ENCODE measurements around the gene STRC.
"Not testable (repeated sequence)": the region's sequence is repeated elsewhere in the genome, so short reads cannot be mapped to it uniquely, and the experiment has no call there.

DNA sequence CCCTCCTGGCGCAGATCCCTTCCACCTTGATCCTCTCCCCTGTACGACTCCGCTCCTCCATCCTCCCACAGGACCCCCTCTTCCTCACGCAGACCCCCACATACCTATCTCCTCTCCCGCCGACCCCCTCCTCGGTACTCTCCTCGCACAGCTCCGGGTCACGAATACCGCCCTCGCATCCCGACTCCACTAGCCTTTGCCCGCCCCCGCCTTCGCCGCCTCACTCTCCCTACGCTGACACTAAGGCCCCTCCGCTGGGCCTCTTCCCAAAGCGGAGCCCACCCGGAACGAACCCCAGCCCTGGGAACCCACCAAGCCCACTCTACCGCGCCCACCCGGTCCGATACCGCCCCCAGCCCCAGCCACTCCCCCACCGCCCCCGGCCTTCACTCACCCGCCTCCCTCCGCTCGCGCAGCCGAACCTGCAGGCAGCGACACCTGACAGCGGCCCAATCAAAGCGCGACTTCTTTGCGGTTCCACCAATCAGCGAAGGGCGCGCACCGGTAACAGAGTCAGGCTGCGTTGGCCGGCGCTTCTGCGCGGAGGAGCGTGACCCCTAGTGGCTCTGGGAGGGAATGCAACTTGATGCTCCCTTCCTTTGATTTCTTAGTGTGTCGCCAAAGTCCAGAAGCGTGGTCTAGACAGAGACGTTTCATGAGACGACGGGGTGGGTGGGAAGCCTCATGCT is 28.7 kb downstream of the STRC start, which contains the start of gene PPIP5K1:
- TF ChIP-seq CTCF (IDR thresholded peaks at IDR 0.05; ENCODE audit: insufficient read depth, low read depth, low read length); EZH2 (IDR thresholded peaks at IDR 0.05; ENCODE audit: insufficient read depth, low read length): not testable (repeated sequence)

Data from astrocyte (in vitro differentiated cells and primary cell).